ENCODE measurements around the gene TMEM255B.

DNA sequence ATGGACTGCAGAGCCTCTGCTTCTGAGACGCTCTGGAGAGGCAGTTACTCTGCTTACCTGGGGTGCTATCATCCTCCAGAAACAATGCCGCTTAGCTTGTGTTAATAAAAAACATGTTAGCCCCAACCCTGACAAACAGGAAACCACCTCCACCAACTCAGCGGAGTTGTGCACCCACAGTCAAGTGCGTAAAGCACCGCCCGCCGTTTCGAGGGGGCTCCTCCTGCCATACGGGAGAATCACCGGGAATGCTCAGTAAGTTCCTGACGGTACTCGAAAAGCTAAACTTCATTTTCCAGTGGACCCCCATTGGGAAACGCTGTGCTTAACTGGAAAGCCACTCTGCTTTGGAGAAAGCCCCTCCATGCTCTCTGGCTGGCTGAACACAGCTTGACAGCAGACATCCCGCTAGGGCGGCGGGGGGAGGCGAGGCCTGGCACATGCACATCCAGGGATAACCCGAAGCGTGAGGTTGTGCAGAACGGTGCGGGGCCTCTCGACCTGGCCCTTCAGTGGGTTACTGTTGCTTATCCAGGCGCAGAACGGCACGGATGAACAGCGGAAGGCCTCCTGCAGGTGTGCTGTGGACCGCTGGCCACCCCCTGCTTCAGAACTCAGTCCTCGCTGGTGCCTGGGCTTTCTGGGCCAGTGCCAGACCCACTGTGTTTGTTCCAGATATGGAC is 87.8 kb downstream of the TMEM255B start:
- TF ChIP-seq, protein P1, sequence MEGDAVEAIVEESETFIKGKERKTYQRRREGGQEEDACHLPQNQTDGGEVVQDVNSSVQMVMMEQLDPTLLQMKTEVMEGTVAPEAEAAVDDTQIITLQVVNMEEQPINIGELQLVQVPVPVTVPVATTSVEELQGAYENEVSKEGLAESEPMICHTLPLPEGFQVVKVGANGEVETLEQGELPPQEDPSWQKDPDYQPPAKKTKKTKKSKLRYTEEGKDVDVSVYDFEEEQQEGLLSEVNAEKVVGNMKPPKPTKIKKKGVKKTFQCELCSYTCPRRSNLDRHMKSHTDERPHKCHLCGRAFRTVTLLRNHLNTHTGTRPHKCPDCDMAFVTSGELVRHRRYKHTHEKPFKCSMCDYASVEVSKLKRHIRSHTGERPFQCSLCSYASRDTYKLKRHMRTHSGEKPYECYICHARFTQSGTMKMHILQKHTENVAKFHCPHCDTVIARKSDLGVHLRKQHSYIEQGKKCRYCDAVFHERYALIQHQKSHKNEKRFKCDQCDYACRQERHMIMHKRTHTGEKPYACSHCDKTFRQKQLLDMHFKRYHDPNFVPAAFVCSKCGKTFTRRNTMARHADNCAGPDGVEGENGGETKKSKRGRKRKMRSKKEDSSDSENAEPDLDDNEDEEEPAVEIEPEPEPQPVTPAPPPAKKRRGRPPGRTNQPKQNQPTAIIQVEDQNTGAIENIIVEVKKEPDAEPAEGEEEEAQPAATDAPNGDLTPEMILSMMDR (IDR thresholded peaks at IDR 0.05; ENCODE audit: insufficient read depth, low read depth, low read length), result no peak
- TF ChIP-seq EZH2 (IDR thresholded peaks at IDR 0.05; ENCODE audit: insufficient read depth, low read length), result no peak
